Measurements from ENCODE around the gene PAPLN.
"Not testable (repeated sequence)": the region's sequence is repeated elsewhere in the genome, so short reads cannot be mapped to it uniquely, and the experiment has no call there.

PAPLN gene, protein sequence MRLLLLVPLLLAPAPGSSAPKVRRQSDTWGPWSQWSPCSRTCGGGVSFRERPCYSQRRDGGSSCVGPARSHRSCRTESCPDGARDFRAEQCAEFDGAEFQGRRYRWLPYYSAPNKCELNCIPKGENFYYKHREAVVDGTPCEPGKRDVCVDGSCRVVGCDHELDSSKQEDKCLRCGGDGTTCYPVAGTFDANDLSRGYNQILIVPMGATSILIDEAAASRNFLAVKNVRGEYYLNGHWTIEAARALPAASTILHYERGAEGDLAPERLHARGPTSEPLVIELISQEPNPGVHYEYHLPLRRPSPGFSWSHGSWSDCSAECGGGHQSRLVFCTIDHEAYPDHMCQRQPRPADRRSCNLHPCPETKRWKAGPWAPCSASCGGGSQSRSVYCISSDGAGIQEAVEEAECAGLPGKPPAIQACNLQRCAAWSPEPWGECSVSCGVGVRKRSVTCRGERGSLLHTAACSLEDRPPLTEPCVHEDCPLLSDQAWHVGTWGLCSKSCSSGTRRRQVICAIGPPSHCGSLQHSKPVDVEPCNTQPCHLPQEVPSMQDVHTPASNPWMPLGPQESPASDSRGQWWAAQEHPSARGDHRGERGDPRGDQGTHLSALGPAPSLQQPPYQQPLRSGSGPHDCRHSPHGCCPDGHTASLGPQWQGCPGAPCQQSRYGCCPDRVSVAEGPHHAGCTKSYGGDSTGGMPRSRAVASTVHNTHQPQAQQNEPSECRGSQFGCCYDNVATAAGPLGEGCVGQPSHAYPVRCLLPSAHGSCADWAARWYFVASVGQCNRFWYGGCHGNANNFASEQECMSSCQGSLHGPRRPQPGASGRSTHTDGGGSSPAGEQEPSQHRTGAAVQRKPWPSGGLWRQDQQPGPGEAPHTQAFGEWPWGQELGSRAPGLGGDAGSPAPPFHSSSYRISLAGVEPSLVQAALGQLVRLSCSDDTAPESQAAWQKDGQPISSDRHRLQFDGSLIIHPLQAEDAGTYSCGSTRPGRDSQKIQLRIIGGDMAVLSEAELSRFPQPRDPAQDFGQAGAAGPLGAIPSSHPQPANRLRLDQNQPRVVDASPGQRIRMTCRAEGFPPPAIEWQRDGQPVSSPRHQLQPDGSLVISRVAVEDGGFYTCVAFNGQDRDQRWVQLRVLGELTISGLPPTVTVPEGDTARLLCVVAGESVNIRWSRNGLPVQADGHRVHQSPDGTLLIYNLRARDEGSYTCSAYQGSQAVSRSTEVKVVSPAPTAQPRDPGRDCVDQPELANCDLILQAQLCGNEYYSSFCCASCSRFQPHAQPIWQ

DNA sequence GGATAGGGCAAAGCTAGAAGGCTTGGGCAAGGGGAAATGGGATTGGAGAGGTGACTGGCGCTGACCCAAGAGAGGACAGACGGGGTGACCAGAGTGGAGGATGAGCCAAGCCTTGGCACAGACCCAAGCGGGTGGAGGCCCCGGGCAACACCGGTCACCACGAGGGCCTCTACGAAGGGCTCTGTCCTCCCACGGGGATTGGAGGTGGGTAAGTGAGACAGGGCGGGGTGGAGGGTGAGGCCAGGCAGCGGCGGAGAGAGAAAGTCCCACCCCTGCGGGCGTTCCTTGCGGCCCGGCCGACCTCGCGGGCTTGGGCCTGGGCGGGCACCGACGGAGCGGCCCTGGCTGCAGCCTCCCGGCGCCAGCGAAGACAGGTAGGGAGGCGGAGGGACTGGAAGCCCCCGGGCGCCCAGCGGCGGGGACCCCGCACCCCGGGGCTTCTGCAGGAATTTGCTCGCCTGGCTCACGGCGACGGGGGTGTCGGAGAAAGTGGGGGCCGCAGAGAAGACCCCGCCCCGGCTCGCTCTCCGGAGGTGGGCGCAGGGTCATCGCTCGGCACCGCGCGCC is at the start of gene PAPLN:
TSS of gene PAPLN (plus strand) at position 288 of the 567 bp plus-strand sequence. CDS start 2,273 bp downstream, outside the sequence.
- DNase-seq: no peak

DNA sequence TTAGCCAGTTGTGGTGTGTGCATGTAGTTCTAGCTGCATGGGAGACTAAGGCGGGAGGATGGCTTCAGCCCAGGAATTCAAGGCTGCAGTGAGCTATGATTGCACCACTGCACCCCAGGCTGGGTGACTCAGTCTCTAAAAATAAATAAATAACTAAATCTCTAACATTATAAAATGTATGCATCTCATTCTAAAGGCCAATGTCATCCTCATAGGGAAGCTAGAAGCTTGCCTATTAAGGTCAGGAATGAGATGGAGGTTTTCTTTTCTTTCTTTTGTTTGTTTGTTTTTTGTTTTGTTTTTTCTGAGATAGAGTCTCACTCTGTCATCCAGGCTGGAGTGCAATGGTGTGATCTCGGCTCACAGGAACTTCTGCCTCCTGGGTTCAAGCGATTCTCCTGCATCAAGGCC is 48.8 kb upstream of the PAPLN start:
- DNase-seq: no peak

DNA sequence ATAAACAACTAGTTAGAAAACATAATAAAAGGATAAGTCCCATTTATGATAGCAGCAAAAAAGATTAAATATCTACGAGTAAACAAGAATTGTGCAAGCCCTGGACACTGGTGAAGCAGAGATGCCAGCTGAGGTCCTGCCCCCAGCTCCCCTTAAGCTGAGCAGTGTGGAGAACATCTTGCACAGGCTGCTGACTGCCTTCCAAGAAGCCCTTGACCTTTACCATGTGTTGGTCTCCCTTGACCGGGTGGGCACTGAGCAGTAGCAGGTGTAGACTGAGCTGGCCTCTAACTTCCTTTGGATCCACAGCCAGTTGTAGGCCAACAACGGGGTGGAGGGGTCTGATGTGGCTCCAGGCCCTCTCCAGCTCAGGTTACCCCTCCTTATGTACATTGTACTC is 47.7 kb upstream of the PAPLN start:
- no peak for DNase-seq

DNA sequence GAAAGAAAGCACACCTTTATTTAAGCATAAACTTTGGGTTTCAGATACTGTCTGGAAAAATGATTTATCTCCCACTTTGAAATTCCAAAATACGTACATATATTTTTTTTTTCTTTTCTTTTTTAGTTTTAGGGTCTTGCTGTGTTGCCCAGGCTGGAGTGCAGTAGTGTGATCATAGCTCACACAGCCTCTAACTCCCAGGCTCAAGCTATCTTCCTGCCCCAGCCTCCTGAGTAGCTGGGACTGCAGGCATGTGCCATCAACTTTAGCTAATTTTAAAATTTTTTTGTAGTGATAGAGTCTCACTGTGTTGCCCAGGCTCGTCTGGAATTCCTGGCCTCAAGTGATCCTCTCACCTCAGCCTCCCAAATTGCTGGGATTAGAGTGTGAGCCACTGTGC is 45.9 kb upstream of the PAPLN start:
- no peak for DNase-seq

DNA sequence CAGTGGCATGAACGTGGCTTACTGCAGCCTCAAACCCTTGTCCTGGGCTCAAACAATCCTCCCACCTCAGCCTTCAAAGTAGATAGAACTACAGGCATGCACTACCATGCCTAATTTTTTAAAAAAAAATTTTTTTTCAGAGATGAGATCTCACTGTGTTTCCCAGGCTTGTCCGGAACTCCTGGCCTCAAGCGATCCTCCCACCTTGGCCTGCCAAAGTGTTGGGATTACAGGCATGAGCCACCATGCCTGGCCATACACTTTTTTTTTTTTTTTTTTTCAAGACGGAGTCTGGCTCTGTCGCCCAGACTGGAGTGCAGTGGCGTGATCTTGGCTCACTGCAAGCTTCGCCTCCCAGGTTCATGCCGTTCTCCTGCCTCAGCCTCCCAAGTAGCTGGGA is 43.0 kb upstream of the PAPLN start:
- not testable (repeated sequence) for DNase-seq

DNA sequence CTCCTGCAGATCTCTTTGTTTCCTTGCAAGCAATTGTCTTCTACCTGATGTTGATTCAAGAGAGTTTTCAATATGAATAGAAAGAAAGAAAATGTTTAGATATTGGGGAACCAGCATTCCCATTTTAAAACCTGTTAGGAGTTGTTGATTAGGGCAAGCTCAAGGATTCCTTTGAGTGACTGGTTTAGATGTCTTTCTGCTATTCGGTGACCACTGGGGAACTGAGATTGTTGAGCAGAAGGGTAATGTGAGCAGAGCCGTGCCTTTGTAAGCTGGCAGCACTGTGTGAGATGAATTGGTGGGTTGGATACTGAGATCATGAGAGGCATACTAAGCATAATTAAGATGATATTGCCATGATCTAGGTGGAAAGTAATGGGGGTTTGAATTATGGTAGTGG is 39.1 kb upstream of the PAPLN start:
- DNase-seq: no peak

DNA sequence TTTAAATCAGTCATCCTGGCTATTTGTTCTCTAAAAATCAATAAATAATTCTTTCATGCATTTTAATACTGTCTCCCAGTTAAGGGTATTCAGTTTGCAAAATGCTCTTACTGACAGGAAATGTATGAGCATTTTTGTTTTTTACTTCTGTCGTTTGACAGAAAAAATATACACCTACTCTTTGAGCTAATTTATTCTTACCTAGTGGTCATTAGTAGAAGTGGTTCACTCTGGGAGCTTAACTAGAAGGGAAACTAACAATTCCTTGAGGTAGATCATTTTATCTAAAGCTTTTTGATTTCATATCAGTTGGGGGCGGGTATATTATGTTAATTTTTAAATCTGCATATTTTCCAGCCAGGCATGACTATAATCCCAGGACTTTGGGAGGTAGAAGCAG is 33.8 kb upstream of the PAPLN start:
- no peak for DNase-seq

DNA sequence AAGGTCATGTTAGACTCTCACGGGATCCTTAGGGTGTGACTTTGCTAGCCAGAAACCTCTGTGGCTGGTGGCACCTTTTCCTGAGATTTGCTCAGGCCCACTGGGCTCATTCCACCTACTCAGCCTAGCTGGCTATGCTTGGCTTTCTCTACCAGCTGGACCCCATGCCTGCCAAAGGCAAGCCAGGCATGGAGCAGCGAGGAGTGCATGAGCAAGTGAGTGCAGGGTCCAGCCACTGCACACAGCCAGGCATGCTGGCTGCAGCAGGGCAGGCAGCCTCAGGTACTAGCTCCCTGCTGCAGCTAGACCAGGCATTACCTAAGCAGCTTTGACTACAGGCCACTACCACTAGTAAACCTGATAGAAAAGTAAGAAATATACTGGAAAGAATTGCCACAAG is 29.7 kb upstream of the PAPLN start:
- no peak for DNase-seq

DNA sequence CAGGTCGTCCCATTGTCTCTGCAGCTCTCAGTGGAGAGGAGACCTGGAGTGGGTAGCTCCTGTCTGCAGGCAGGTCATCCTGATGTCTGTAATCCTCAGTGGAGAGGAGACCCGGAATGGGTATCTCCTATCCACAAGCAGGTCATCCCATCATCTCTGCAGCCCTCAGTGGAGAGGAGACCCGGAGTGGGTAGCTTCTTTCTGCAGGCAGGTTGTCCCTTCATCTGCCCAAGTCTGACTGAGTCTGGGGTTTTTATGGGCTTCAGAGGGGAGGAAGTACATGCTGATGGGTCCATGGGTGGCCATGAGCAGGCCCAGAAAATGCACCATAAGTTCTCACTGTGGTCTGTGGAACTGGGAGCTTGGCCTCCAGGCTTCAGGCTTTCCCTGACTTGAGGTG is 28.9 kb upstream of the PAPLN start:
- DNase-seq: no peak

DNA sequence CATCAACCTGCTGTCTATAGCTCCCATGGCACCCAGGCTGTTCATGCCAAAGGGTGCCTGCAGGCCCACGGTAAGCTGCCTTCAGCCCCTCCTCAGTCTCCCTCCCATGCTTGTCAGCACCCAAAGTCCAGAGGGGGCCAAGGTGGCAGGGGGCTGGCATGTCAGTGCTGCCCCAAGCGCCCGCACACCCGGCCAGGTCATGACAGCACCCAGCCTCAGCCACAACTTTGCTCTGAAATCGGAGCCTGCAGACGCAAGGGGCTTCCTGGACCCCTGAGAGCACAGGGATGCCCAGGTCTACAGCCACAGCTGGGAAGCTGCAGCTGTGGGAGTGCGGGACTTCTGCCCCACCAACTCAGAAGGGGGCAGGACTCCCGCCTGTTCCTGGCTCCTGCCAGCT is 28.5 kb upstream of the PAPLN start:
- no peak for DNase-seq

DNA sequence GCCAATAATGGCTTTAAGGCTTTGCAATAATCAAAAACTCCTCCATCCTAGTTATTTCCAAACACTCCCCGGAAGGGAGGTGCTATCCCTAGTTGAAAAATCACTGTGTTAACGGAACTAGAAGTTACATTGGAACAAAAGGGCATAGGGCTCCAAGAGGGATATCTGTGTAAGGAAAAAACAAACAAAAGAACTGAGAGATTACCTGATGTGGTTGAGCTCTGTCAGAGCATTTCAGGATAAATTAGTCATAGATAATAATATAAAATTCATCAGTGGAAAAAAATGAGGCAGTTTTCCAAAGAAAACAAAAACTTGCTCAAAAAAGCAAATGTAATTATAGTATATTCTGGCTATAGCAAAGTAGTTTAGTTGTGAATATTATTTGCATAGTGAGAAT is 27.4 kb upstream of the PAPLN start:
- no peak for DNase-seq

DNA sequence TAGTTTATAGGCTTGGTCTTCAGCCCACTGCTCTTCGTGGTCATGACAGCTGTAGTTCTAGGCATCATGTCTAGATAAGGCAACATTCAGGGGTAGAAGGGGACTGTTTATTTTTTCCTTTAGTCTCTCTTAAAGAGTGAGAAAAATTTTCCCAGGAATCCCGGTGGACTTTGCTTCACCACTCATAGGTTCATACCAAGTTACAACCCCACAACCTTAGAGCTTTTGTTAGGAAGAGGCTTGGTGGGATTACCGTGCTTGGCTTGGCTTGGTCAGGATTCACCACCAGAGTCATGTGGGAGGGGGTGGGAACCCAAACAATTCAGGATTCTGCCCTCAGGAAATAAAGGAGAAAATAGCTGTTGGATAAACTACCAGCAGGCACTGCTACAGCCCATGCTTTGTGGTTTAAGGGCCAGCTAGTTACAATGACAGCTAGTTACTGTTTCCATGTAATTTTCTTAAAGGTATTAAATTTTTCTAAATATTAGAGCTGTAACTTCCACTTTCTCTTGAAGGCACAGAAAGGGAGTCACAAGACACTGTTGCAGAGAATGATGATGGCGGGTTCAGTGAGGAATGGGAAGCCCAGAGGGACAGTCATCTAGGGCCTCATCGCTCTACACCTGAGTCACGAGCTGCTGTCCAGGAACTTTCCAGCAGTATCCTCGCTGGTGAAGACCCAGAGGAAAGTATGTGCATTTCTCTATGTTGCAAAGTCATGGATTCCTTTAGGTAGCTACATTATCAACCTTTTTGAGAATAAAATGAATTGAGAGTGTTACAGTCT is 25.9 kb upstream of the PAPLN start:
- DNase-seq: no peak

DNA sequence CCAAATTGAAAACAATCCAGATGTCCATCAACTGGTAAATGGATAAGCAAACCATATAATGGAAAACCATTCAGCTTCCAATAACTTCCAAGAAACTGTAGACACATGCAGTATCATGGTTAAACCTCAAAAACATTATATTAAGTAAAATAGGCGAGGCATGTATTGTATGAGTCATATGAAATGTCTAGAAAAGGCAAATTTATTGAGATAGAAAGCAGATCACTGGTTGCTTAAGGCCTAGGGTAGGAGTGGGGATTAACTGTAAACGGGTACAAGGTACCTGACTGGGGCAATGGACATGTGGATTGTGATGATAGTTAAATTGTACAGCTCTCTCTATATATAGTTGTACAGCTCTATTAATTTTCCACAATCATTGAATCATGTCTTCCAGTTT is 21.3 kb upstream of the PAPLN start:
- no peak for DNase-seq

DNA sequence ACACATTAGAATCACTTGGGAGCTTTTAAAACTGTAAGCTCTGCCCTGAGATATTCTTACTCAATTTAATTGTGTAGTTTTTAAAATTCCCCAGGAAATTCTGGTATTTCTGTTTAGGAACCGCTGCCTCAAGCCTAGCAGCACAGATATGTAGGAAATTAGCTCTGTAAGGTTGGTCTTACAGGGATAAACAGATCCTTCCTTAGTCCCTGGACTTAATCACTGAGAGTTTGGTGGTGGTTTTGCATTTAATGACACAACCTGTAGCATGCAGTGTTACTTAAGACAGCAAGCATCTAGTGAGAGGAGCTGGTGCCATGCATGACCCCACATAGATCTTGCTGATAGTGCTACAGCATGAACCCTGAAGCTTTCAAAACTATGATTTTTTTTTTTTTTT is 19.9 kb upstream of the PAPLN start:
- no peak for DNase-seq

DNA sequence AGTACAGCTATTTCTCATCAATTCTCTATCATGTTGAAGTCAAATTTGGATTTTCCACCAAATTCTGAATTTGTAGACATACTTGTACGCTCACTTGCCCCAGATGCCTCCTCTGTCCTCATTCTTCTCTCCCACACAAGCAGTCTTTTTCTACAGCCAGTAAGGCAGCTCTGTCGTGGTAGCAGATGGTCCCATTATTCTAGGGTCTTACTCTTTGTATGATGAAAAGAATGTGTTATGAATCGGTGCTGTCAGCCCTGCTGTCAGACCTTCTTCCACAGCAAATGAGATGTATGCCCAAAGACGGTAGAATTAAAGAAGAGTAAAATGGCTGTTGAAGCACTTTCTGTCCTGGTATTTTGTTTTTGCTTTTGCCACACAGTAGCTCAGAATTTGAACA is 17.2 kb upstream of the PAPLN start:
- no peak for DNase-seq

DNA sequence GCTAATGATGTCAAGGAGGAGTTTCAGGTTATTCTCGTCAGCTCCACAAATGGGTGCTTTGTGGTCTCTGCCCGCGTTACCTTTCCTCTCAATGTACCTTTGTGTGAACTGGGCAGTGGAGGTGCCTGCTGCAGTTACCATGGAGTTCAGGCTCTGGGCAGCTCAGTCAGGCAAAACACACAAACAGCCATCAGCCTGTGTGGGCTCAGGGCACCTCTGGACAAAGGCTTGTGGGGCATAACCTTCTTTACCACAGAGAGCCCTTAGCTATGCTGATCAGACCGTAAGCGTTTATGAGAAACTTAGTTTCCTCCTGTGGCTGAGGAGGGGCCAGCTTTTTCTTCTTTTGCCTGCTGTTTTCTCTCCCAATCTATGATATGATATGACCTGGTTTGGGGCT is 16.7 kb upstream of the PAPLN start:
- no peak for DNase-seq

DNA sequence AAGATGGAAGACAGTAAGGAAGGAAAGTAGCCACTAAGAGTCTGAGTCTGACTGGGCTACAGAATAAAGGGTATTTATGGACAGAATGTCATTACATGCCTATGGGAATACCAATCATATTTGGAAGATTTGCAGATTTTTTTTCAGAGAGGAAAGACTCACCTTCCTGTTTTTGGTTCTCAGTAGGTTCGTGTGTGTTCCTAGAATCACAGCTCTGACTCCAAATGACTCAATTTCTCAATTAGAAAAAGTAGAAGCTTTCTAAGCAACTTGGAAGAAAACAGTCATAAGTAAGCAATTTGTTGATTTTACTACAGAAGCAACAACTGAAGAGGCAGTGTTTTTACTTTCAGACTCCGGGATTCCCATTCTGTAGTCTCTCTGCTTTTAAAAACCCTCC is 15.4 kb upstream of the PAPLN start:
- DNase-seq: no peak

DNA sequence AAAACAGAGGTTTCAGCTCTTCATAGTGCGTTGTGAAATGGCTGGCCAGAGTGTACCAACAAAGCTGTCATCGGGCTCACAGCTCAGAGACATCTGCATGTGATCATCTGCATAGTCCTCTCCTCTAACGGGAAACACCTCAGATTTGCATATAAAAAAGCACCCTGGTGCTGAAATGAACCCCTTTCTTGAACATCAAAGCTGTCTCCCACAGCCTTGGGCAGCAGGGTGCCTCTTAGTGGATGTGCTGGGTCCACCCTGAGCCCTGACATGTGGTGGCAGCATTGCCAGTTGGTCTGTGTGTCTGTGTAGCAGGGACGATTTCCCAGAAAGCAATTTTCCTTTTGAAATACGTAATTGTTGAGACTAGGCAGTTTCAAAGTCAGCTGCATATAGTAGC is 14.3 kb upstream of the PAPLN start:
- no peak for DNase-seq

DNA sequence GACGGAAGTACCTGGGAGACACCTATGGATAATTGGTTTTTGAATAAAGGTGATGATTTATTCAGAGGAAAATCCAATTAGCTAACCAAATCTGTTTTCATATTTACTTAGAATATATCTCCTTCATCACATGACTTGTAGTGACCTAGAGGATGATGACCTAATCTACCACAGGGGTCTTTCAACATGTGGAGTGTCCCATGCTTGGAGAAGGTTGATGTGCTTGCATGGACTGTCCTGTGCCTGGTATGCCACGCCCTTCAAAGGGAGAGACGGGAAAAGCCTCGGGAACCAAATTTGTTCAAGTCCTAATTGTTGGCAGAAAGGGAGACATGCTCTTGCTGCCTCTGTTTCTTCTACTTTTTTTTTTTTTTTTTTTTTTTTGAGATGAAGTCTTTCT is 11.8 kb upstream of the PAPLN start:
- no peak for DNase-seq

DNA sequence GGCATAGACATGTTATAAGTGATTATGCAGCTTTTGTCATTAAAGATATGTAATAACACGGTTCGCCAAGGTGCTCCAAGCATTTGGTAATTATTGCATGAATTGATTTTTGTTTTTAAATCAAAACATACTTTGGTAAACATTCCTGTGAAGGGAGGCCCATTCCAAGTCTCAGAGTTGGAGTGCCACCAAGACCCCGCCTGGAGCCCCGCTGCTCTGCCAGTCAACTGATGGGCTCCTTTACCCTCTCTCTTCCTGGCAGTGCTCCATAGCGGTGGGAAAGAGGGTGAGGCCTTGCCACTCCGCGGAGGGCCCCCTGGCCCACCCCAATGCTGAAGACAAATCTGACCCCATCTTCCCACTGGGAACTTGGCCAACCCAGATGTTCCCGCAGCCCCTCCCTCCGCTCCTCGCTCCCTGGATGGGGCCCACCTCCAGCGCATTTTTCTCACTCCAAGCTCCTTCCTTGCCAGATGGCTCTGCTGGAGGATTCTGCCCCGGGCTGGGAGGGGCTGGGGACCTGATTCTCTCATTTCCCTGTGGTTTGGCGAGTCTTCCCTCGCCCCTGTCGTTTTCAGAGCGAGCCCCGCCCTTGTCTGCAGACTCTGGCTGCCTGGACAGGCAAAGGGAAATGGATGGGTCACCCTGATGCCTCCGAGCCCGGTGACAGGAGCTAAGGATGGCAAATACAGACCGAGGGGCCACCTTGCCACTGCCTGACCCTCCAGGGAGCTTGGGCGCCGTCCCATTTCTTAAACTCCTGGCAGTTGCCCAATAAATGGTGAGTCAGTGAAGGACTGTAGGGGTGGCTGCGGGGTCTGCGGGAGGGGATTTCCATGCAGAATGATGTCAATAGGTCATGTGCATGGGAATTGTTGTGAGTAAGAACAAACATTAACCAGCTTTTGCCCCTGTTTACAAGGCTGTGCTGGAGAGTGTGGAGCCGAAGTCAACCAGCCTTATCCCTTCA is 9.2 kb upstream of the PAPLN start:
- no peak for DNase-seq

DNA sequence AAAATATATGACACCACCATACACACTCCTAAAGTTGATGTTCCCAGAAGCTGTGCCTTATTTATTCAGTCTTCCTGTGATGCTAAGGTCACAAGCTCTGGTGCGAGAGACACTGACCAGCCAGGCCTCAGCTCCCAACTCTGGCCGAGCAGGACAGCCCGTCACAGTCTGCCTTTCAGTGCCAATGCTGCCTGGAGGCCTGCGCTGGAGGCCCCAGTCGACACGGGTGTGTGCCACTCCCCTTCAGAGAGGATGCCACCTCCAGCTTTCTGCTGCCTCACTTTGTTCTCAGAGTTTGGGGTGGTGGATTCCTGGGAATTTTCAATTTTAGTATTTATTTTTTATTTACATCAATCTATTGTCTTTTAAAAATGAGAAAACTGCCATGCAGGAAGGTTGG is 7.3 kb upstream of the PAPLN start:
- DNase-seq: no peak
